Central memory CD8-positive, alpha-beta T cell (primary cell): Measurements from ENCODE around the gene PICK1.
"Not testable (repeated sequence)": the region's sequence is repeated elsewhere in the genome, so short reads cannot be mapped to it uniquely, and the experiment has no call there.

Experiments used
- ATAC-seq: fragments of 150-1000 bp; cut with Tn5 transposase; replicated peaks from 2 replicates; pipeline ENCODE4 v1.10.0; 2022; ENCODE audit warnings: mild to moderate bottlenecking, moderate FRiP score, moderate number of reproducible peaks; ENCODE audit not compliant: poor library complexity, severe bottlenecking; ENCODE audit errors: extremely low read depth
- DNase-seq, 2 donors: peaks; one replicate each; pipeline ENCODE4 v3.0.0; 2021; ENCODE audit warnings: low spot score in 2 of 2
- H3K27ac Mint-ChIP-seq: one replicate; pipeline ENCODE4 v1.8.0; 2022; ENCODE audit warnings: low read depth, mild to moderate bottlenecking, moderate library complexity, mixed read lengths
- H3K27me3 Mint-ChIP-seq: one replicate; pipeline ENCODE4 v1.8.0; 2022; ENCODE audit warnings: mixed read lengths
- H3K36me3 Mint-ChIP-seq: one replicate; pipeline ENCODE4 v1.8.0; 2022; ENCODE audit warnings: mild to moderate bottlenecking, moderate library complexity, mixed read lengths; ENCODE audit not compliant: insufficient read depth
- H3K4me1 Mint-ChIP-seq: one replicate; pipeline ENCODE4 v1.8.0; 2022; ENCODE audit warnings: mixed read lengths
- H3K4me3 Mint-ChIP-seq: one replicate; pipeline ENCODE4 v1.8.0; 2022; ENCODE audit warnings: mild to moderate bottlenecking, moderate library complexity, mixed read lengths
- H3K9me3 Mint-ChIP-seq: one replicate; pipeline ENCODE4 v1.8.0; 2022; ENCODE audit warnings: mixed read lengths

PICK1 gene

GRCh38 chr22:38078046-38078840, 21.0 kb downstream of the PICK1 start:
- H3K27ac Mint-ChIP-seq, result no peak overlapping the region
- peaks cover 11% of the 10 kb centered on the region for H3K27me3 Mint-ChIP-seq
- H3K36me3 Mint-ChIP-seq, result peaks cover 2% of the 10 kb centered on the region
- ATAC-seq, result no peak
- DNase-seq, result no peak
- no peak overlapping the region for H3K4me3 Mint-ChIP-seq
- no peaks in the 10 kb centered on the region for H3K4me1 Mint-ChIP-seq
- H3K9me3 Mint-ChIP-seq, result no peaks in the 10 kb centered on the region

- not testable (repeated sequence) for H3K27ac Mint-ChIP-seq, H3K9me3 Mint-ChIP-seq, H3K4me3 Mint-ChIP-seq, H3K4me1 Mint-ChIP-seq, DNase-seq, ATAC-seq, H3K36me3 Mint-ChIP-seq
- peaks cover 11% of the 10 kb centered on the region for H3K27me3 Mint-ChIP-seq
Observed at GRCh38 chr22:38079208-38079607, 22.0 kb downstream of the PICK1 start.

GRCh38 chr22:38079804-38080203, 22.6 kb downstream of the PICK1 start:
- H3K27ac Mint-ChIP-seq, result no peak overlapping the region
- no peak for ATAC-seq
- H3K27me3 Mint-ChIP-seq, result peaks cover 11% of the 10 kb centered on the region
- no peak for DNase-seq
- H3K9me3 Mint-ChIP-seq, result no peaks in the 10 kb centered on the region
- H3K36me3 Mint-ChIP-seq, result no peaks in the 10 kb centered on the region
- H3K4me1 Mint-ChIP-seq, result no peaks in the 10 kb centered on the region
- no peak overlapping the region for H3K4me3 Mint-ChIP-seq

GRCh38 chr22:38080474-38080849, 23.3 kb downstream of the PICK1 start:
- no peak overlapping the region for H3K27ac Mint-ChIP-seq
- H3K4me1 Mint-ChIP-seq, result no peaks in the 10 kb centered on the region
- DNase-seq (no peak), ATAC-seq (no peak)
- H3K36me3 Mint-ChIP-seq, result no peaks in the 10 kb centered on the region
- no peaks in the 10 kb centered on the region for H3K9me3 Mint-ChIP-seq
- peaks cover 11% of the 10 kb centered on the region for H3K27me3 Mint-ChIP-seq
- peak overlapping the region; percentile 18 for H3K4me3 Mint-ChIP-seq

GRCh38 chr22:38080850-38081635, 23.8 kb downstream of the PICK1 start:
- Mint-ChIP-seq H3K4me3 (peak overlapping the region; percentile 18), H3K36me3 (no peaks in the 10 kb centered on the region), H3K27me3 (peaks cover 11% of the 10 kb centered on the region), H3K4me1 (no peaks in the 10 kb centered on the region), H3K9me3 (no peaks in the 10 kb centered on the region), H3K27ac (no peak overlapping the region)
- DNase-seq, result no peak
- no peak for ATAC-seq

GRCh38 chr22:38081636-38081940, 24.4 kb downstream of the PICK1 start:
- no peak overlapping the region for H3K27ac Mint-ChIP-seq
- H3K36me3 Mint-ChIP-seq, result no peaks in the 10 kb centered on the region
- no peak for DNase-seq
- peaks cover 11% of the 10 kb centered on the region for H3K27me3 Mint-ChIP-seq
- no peaks in the 10 kb centered on the region for H3K9me3 Mint-ChIP-seq
- H3K4me1 Mint-ChIP-seq, result no peaks in the 10 kb centered on the region
- ATAC-seq, result no peak
- H3K4me3 Mint-ChIP-seq, result no peak overlapping the region

GRCh38 chr22:38081941-38082828, 25.0 kb downstream of the PICK1 start:
- Mint-ChIP-seq H3K4me3 (peak overlapping the region; percentile 43), H3K4me1 (no peaks in the 10 kb centered on the region), H3K36me3 (no peaks in the 10 kb centered on the region), H3K27me3 (peaks cover 11% of the 10 kb centered on the region), H3K27ac (no peak overlapping the region), H3K9me3 (no peaks in the 10 kb centered on the region)
- ATAC-seq (no peak), DNase-seq (no peak)

- Mint-ChIP-seq H3K27ac (no peak overlapping the region), H3K4me1 (no peaks in the 10 kb centered on the region), H3K4me3 (no peak overlapping the region), H3K27me3 (peaks cover 15% of the 10 kb centered on the region), H3K9me3 (no peaks in the 10 kb centered on the region), H3K36me3 (peaks cover 2% of the 10 kb centered on the region)
- no peak for DNase-seq
- no peak for ATAC-seq
Observed at GRCh38 chr22:38082986-38083710, 25.9 kb downstream of the PICK1 start.

- no peaks in the 10 kb centered on the region for H3K4me1 Mint-ChIP-seq
- no peak within 1 kb of the TSS for H3K4me3 Mint-ChIP-seq
- DNase-seq (no peak), ATAC-seq (no peak)
- no peaks in the 10 kb centered on the region for H3K9me3 Mint-ChIP-seq
- H3K27ac Mint-ChIP-seq, result no peak within 1 kb of the TSS
- peaks cover 2% of the 10 kb centered on the region for H3K36me3 Mint-ChIP-seq
- peaks cover 17% of the 10 kb centered on the region for H3K27me3 Mint-ChIP-seq
Observed at GRCh38 chr22:38083931-38084631, 26.9 kb downstream of the PICK1 start, which contains the start of gene SLC16A8. TSS of gene SLC16A8 (minus strand) at chr22:38084184. CDS start at chr22:38082873, 1,311 bp downstream.

- Mint-ChIP-seq H3K27ac (no peak overlapping the region), H3K4me3 (no peak overlapping the region), H3K9me3 (no peaks in the 10 kb centered on the region), H3K36me3 (peaks cover 2% of the 10 kb centered on the region), H3K27me3 (peaks cover 11% of the 10 kb centered on the region), H3K4me1 (no peaks in the 10 kb centered on the region)
- DNase-seq (no peak), ATAC-seq (no peak)
Observed at GRCh38 chr22:38085056-38085455, 27.9 kb downstream of the PICK1 start.

- no peaks in the 10 kb centered on the region for H3K9me3 Mint-ChIP-seq
- H3K36me3 Mint-ChIP-seq, result peaks cover 2% of the 10 kb centered on the region
- H3K27me3 Mint-ChIP-seq, result peaks cover 7% of the 10 kb centered on the region
- H3K4me1 Mint-ChIP-seq, result no peaks in the 10 kb centered on the region
- no peak overlapping the region for H3K4me3 Mint-ChIP-seq
- ATAC-seq (no peak), DNase-seq (no peak)
- no peak overlapping the region for H3K27ac Mint-ChIP-seq
Observed at GRCh38 chr22:38085501-38085900, 28.3 kb downstream of the PICK1 start.
